SU-DHL-6 (cell line): ENCODE data around the gene DACT3.

Experiments used
- CTCF ChIP-seq: fragments of 200-600 bp; sonication (generic); IDR thresholded peaks from one replicate; pipeline ENCODE4 v1.5.1; 2017; ENCODE audit warnings: antibody characterized with exemption, mild to moderate bottlenecking, low read length, moderate library complexity; ENCODE audit not compliant: insufficient read depth, poor library complexity, severe bottlenecking
- EZH2phosphoT487 ChIP-seq: fragments of 200-600 bp; sonication (generic), shearing (Covaris generic); conservative IDR thresholded peaks from 2 replicates; pipeline ENCODE4 v1.6.1; 2018; ENCODE audit warnings: mild to moderate bottlenecking, antibody characterized with exemption, low read length, moderate library complexity, mixed read lengths

GRCh38 chr19:46610851-46611770 is 49.9 kb downstream of the DACT3 start:
- TF ChIP-seq CTCF = no peak
- no peak for TF ChIP-seq EZH2phosphoT487
